Uterus (tissue), 4 donors: ENCODE results near the gene ACSS1. TPM values are rescaled to one million over a fixed set of nuclear protein-coding genes. Genes with fewer than 3 reads are reported as not detected.

Experiments
- DNase-seq, 2 donors: peaks; one replicate each; pipeline ENCODE4 v3.0.0-alpha.2; 2019 to 2020
- H3K27ac ChIP-seq, 2 donors: fragments of 200-600 bp; sonication (generic); 1 replicate in 1 of 2; 2 replicates in 1 of 2; pipeline ENCODE4 v1.5.1; 2016 to 2018
- H3K27me3 ChIP-seq, 2 donors: fragments of 200-600 bp; sonication (generic); one replicate each; pipeline ENCODE4 v1.5.1; 2018 to 2019; ENCODE audit warnings: control low read depth in 1 of 2
- H3K36me3 ChIP-seq, 2 donors: fragments of 200-600 bp; sonication (generic); one replicate each; pipeline ENCODE4 v1.5.1; 2019; ENCODE audit warnings: control low read depth in 1 of 2
- H3K4me1 ChIP-seq, 2 donors: fragments of 200-600 bp; sonication (generic); one replicate each; pipeline ENCODE4 v1.5.1; 2018 to 2019; ENCODE audit warnings: control low read depth in 1 of 2
- H3K4me3 ChIP-seq, 2 donors: fragments of 200-600 bp; sonication (generic); 1 replicate in 1 of 2; 2 replicates in 1 of 2; pipeline ENCODE4 v1.5.1; 2018 to 2019; ENCODE audit warnings: mild to moderate bottlenecking in 1 of 2
- H3K9me3 ChIP-seq, 2 donors: fragments of 200-600 bp; sonication (generic); one replicate each; pipeline ENCODE4 v1.5.1; 2019; ENCODE audit warnings: control low read depth in 1 of 2
- CTCF ChIP-seq, 4 experiments: fragments of 200-600 bp in 2 of 4; fragments of 450-650 bp in 2 of 4; sonication (generic) in 2 of 4; IDR thresholded peaks; one replicate each; pipeline ENCODE4 v1.5.1; 2016 to 2019; ENCODE audit warnings: antibody characterized with exemption in 4 of 4, mild to moderate bottlenecking in 2 of 4, moderate library complexity in 1 of 4
- POLR2A ChIP-seq, 2 donors: fragments of 450-650 bp; IDR thresholded peaks; one replicate each; pipeline ENCODE4 v1.6.1; 2016; ENCODE audit warnings: antibody characterized with exemption in 2 of 2, mild to moderate bottlenecking in 1 of 2, moderate library complexity in 1 of 2
- intact Hi-C: fragments of 100-400 bp; cut with DNase I; formaldehyde crosslinking; loops from one replicate; pipeline ENCODE4 v1.15.1; 2023; ENCODE audit warnings: low total_unique reads
- total RNA-seq, 4 donors: library from RNA; depleted of rRNA in 3 of 4; stranded (reverse); fragments of >200 nt in 3 of 4; gene quantifications; one replicate each; pipeline versions ENCODE4 v1.1.0 to v1.2.4, GENCODE V29; 2014 to 2023
- donor health status: DM: yes; HTN: yes; CAD: no.

The ACSS1 gene
- total RNA-seq, 4 donors from 2014 or later, result 11.8 to 35.1 (median 23.1) TPM

GRCh38 chr20:25072226-25072811 lies 14.4 kb upstream of the ACSS1 start:
- H3K27ac ChIP-seq, result no peak overlapping the region
- no peaks in the 10 kb centered on the region for H3K36me3 ChIP-seq
- no peak for DNase-seq
- H3K9me3 ChIP-seq, result no peaks in the 10 kb centered on the region
- H3K4me1 ChIP-seq, result peaks cover 0 to 1% of the 10 kb centered on the region in 2 donors
- H3K27me3 ChIP-seq, result no peaks in the 10 kb centered on the region
- H3K4me3 ChIP-seq, result no peak overlapping the region
- intact Hi-C loops, result no loop called here
- no peak for TF ChIP-seq POLR2A (IDR thresholded peaks at IDR 0.05)
- TF ChIP-seq CTCF (IDR thresholded peaks at IDR 0.05), result no peak

GRCh38 chr20:25071734-25072133 lies 13.8 kb upstream of the ACSS1 start:
- no peak for DNase-seq
- Histone ChIP-seq H3K9me3 (no peaks in the 10 kb centered on the region), H3K4me1 (no peaks in the 10 kb centered on the region), H3K27me3 (no peaks in the 10 kb centered on the region), H3K4me3 (no peak overlapping the region), H3K27ac (no peak overlapping the region), H3K36me3 (no peaks in the 10 kb centered on the region)
- intact Hi-C loops, result no loop called here
- TF ChIP-seq POLR2A (IDR thresholded peaks at IDR 0.05) (no peak), CTCF (IDR thresholded peaks at IDR 0.05) (no peak)

GRCh38 chr20:25070821-25071473 lies 13.0 kb upstream of the ACSS1 start:
- Histone ChIP-seq H3K27ac (no peak overlapping the region), H3K36me3 (no peaks in the 10 kb centered on the region), H3K4me1 (no peaks in the 10 kb centered on the region), H3K27me3 (no peaks in the 10 kb centered on the region), H3K4me3 (no peak overlapping the region), H3K9me3 (no peaks in the 10 kb centered on the region)
- intact Hi-C loops, result no loop called here
- TF ChIP-seq POLR2A (IDR thresholded peaks at IDR 0.05), result no peak
- TF ChIP-seq CTCF (IDR thresholded peaks at IDR 0.05), result no peak
- no peak for DNase-seq

GRCh38 chr20:25067102-25067987 lies 9.4 kb upstream of the ACSS1 start:
- TF ChIP-seq CTCF (IDR thresholded peaks at IDR 0.05) (no peak), POLR2A (IDR thresholded peaks at IDR 0.05) (no peak)
- intact Hi-C loops, result no loop called here
- peak in 1 of 2 donors; percentile 5 for DNase-seq

GRCh38 chr20:25066386-25066785 lies 8.4 kb upstream of the ACSS1 start:
- Histone ChIP-seq H3K9me3 (no peaks in the 10 kb centered on the region), H3K36me3 (no peaks in the 10 kb centered on the region), H3K27me3 (no peaks in the 10 kb centered on the region), H3K4me1 (no peaks in the 10 kb centered on the region), H3K27ac (no peak overlapping the region), H3K4me3 (no peak overlapping the region)
- DNase-seq, result peak; percentile 12 to 13
- TF ChIP-seq POLR2A (IDR thresholded peaks at IDR 0.05), result no peak
- no peak for TF ChIP-seq CTCF (IDR thresholded peaks at IDR 0.05)
- intact Hi-C loops, result no loop called here

More at GRCh38 chr20:25067102-25067987, 9.4 kb upstream of the ACSS1 start:
- Histone ChIP-seq H3K4me1 (no peaks in the 10 kb centered on the region), H3K27me3 (no peaks in the 10 kb centered on the region), H3K9me3 (no peaks in the 10 kb centered on the region), H3K27ac (no peak overlapping the region), H3K4me3 (no peak overlapping the region), H3K36me3 (no peaks in the 10 kb centered on the region)
